ENCODE results near the gene F8A2.
"Not testable (repeated sequence)": the region's sequence is repeated elsewhere in the genome, so short reads cannot be mapped to it uniquely, and the experiment has no call there.

Gene F8A2

DNA sequence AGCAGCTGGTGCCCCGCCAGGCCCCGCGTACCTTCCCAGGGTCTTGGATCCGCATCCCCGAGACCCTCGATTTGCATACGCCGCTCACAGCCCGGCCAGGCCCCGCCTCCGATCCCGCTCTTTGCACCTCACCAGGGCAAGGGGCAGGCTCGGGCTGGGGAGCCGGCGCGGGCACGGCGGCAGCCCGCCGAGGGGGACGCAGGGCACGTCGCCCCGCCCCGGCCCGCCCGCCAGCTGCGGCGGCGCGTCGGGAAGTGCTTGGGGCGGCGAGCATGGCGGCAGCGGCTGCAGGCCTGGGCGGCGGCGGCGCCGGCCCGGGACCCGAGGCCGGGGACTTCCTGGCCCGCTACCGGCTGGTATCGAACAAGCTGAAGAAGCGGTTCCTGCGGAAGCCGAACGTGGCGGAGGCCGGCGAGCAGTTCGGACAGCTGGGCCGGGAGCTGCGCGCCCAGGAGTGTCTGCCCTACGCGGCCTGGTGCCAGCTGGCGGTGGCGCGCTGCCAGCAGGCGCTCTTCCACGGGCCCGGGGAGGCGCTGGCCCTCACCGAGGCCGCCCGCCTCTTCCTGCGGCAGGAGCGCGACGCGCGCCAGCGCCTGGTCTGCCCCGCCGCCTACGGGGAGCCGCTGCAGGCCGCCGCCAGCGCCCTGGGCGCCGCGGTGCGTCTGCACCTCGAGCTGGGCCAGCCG lies at the start of gene F8A2:
F8A2 (plus strand) TSS at position 253 of the 686 bp plus-strand sequence; CDS start at position 273, 20 bp downstream.
- not testable (repeated sequence) for DNase-seq

DNA sequence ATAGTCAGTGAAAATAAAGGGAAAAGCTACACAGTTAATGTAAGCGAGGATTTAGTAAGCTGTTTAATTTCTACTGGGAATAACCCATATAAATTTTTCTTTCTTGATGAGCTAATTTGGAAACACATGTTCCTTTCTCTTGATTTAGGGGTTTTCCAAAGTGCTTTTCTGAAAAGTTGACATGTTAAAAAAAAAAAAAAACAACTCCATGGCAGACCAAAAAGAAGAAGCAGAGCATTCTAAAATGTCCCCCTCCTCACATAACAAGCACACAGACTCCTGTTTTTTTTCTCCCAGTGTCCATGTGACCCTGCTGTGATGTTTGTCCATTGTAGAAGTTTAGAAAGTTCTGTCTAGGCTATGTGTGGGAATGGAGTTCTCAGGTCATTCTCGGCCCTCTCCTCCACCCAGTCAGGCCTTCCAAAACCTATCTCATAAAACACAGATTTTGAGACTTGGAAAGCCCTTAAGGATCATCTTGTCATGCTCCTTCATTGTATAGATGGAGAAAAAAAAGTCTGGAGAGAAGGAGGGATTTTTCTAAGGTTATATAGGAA lies 48.3 kb upstream of the F8A2 start:
- no peak for DNase-seq

DNA sequence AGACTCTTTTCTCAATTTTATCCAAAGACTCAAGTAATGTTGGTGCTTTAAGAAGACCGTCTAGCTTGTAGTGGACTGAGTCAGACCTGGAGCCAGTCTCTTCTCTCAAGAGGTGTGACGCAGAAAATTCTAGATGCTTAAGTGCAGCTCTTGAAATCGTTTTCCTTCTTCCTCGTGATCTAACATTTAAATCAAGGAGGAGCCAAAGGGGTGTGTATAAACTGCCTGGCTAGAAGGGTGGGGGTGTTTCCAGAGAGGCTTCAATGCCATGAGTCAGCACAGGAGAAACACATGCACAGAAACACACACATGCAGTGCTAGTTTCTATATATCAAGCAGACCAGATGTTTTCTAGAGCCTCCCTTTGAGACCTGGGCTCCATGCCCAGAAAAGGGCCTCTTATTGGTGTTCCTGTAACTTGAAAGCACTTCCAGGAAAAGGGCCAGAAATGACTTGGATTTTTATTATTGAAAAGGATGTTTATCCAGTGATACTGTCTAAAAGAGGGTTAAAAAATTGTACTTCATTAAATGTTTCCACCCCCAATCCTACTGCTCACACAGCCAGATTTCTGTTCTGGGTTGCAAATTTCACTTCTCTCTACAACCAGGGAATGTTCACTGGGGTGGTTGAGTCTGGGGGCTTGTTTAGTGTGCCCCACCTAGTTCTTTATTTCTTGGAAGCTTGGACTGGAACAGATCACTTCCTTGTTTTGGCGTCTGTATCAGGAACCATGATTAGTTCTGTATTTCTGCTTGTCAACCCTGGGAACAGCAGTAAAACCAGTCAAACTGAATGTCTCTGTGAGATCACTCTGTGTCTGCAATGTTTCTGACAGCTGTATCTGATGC lies 47.2 kb upstream of the F8A2 start, which contains the start of gene CLIC2:
CLIC2 (minus strand) TSS at position 129 of the 851 bp plus-strand sequence. CDS start 187 bp downstream, outside the sequence.
- DNase-seq = no peak

DNA sequence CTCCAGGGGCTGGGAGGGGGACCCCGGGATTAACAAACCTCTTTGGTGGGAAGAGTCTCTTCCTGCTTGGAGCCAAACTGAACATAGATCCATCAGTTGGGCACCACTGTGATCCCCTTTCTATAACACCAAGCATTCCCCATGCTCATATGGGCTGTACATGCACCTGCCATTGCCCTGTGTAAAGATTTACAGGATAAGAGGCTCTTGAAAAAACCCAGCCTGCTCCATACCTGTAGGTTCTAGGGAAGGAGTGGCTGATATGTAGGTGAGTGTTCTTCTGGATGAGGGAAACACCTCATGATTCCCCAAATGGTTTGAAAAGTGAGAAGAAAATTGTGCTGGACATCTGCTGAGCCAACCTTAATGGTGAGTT lies 46.6 kb upstream of the F8A2 start:
- DNase-seq = not testable (repeated sequence)

DNA sequence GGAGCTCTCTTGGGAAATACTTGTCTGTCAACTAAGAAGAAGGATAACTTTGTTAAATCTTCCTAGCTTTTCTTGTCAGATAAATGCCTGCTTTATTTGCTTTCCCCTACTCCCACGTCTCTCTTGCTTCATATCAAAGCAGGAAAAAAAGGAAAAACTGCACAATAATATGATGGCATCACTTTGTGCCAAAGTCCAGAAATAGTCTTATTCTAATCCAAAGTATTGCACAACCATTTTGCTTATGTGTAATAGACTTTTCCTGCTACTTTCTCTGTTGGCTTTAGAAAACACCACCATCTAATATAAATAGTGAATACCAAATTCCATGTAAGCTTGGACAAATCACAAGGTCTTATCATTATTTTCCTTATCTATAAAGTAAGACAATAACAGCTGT lies 36.2 kb upstream of the F8A2 start:
- not testable (repeated sequence) for DNase-seq

DNA sequence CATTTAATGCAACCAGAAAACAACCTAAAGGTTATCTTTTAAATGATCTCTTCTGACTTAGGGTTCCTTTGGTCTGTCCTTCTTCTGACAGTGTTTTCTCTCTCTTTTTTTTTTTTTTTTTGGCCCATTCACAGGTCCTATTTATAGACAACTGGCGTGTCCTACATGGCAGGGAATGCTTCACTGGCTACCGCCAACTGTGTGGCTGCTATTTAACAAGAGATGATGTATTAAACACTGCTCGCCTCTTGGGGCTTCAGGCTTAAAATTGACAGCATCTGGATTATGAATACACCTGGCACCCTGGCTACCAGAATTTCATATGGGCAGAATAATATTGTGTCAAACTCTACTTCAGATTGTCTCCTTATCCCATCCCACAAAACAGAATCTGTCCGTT lies 32.4 kb upstream of the F8A2 start:
- not testable (repeated sequence) for DNase-seq

DNA sequence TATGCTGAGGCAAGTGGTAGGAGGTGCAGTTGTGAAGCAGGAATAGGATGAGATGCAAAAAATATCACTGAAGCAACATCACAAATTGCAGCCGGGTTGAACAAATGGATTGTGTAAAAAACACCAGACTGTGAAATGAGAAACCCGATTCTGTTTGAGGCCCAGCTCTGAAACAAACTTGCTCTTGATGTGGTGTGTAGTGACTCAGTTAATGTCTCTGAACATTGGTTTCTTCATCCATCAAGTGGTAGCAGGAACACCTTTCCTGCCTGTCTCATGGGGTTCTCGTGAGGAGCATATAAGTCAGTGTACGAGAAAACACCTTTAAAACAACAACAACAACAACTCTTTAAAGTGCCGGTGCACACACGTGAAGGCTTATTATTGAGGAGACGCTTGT lies 18.2 kb upstream of the F8A2 start:
- not testable (repeated sequence) for DNase-seq

DNA sequence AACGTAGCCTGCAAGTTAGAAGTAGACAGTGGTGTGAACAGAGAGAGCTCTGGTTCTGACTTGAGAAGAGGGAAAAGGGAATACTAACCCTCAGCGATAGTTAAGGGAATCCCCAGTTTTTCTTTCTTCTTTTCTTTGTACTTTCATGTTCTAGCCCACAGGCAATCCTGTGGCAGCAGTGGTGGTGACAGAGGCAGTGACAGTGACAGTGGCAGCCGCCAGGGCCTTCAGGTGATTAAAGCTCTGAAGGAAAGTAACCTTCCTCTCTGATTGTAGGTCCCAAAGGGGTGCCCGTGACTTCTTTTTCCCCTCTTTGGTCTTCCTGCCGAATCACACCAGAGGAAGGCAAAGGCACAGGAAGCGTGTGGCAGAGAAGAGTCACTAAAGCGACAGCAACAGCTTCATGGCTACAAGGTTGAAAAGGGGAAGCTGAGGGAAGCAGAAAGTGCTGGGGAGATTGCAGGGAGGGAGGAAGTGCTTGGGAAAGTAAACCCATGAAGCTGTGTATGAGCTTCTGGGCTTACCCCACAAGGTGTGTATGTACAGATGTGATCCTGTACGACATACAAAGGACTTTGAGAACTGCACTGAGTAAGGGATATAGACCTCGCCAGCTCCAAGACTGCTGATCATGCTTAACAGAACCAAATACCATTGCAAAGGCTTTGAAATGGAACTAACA lies 8.0 kb upstream of the F8A2 start:
- not testable (repeated sequence) for DNase-seq

DNA sequence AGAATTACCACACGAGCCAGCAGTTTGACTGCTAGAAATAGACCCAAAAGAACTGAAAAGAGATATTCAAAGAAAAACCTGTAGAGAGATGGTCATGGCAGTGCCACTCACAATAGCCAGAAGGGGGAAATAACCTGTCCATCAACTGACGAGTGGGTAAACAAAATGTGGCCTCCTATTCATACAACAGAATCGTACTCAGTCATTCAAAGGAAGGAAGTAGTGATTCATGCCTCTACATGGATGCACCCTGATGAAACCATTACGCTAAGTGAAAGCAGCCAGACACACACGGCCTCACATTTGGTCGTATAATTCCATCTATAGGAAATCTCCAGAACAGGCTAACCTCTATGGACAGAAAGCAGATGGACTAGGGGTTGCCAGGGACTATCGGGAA lies 2.1 kb upstream of the F8A2 start:
- DNase-seq = not testable (repeated sequence)

DNA sequence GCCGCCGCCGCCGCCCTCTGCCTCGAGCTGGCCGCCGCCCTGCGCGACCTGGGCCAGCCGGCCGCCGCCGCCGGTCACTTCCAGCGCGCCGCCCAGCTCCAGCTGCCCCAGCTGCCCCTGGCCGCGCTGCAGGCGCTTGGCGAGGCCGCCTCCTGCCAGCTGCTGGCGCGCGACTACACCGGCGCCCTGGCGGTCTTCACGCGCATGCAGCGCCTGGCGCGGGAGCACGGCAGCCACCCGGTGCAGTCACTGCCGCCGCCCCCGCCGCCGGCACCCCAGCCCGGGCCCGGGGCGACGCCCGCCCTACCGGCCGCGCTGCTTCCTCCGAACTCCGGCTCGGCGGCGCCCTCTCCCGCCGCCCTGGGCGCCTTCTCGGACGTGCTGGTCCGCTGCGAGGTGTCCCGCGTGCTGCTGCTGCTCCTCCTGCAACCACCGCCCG lies 653 bp downstream of the F8A2 start:
- DNase-seq = not testable (repeated sequence)

DNA sequence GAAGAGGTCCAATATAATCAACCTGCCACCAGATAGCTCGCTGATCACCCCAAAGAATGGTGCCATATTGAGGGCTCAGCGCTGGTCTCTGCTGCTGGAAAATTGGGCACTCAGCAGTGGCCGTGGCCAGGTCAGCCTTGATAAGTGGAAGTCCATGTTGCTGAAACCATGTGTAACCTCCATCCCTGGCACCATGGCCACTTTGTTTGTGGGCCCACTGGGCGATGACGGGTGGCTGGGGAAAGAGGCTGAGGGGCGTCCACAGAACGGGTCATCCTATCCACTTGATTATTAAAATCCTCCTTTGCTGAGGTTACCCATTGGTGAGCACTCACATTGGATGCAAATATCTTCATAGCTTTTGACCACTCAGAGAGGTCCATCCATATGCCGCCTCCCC lies 7.7 kb downstream of the F8A2 start:
- DNase-seq = no peak

DNA sequence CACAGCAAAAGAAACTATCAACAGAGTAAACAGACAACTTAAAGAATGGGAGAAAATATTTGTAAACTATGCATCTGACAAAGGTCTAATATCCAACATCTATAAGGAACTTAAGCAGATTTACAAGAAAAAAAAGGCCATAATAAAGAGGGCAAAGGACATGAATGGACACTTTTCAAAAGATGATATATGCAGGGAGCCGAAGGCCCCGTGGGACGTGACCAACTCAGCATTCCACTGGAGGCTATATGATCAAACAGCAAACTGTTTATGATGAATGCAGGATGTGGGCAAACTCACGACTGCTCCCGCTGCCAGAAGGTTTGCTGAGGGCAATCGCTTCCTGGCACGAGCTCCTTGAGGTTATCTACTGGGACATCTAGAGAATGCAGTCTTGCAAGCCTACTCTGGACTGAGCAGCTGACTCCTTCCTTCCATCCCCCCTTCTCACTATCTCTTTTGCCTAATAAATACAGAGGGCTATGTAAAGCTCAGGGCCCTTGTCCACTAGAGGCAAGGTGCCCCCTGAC lies 12.9 kb downstream of the F8A2 start:
- DNase-seq = not testable (repeated sequence)

DNA sequence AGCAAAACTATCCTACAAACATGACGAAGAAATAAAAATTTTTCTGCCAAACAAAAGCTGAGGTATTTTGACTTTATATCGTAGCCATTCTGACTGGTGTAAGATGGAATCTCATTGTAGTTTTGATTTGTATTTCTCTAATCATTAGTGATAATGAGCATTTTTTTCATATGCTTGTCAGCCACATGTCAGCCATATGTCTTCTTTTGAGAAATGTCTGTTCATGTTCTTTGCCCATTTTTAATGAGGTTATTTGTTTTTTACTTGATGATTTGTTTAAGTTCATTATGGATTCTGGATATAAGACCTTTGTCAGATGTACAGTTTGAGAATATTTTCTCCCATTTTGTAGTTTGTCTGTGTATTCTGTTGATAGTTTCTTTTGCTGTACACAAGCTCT lies 24.5 kb downstream of the F8A2 start:
- no peak for DNase-seq

DNA sequence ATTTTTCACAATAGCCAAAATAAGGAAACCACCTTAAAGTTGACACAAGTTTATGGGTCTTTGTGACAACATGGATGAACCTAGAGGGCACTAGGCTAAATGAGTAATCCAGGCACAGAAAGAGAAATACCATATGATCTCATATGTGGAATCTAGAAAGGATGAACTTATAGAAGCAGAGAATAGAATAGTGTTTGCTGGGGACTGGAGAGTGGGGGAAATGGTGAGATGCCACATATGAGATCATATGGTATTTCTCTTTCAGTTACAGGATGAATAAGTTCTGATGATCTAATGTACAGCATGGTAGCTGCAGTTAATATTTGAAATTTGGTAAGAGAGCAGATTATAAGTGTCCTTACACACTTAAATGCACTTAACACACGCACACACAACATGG lies 35.9 kb downstream of the F8A2 start:
- DNase-seq = no peak

Measured in CD4-positive, alpha-beta T cell treated with Interleukin-15 for 1 hour (primary cell).